ENCODE results near the gene ZBED6.

- TF ChIP-seq CTCF (IDR thresholded peaks at IDR 0.05; ENCODE audit: low read depth, low read length, poor library complexity, severe bottlenecking) (no peak), EZH2phosphoT487 (IDR thresholded peaks at IDR 0.05; ENCODE audit: borderline replicate concordance, low read length) (no peak)
Measured at GRCh38 chr1:203789966-203790365, 5.5 kb upstream of the ZBED6 start.
